Measurements from ENCODE around the gene RPL37. TPM values are rescaled to one million over a fixed set of nuclear protein-coding genes. Genes with fewer than 3 reads are reported as not detected.
"Not testable (repeated sequence)": the region's sequence is repeated elsewhere in the genome, so short reads cannot be mapped to it uniquely, and the experiment has no call there.

Gene RPL37
- total RNA-seq, 1 experiment from 2014 or later, result 1,279 TPM

DNA sequence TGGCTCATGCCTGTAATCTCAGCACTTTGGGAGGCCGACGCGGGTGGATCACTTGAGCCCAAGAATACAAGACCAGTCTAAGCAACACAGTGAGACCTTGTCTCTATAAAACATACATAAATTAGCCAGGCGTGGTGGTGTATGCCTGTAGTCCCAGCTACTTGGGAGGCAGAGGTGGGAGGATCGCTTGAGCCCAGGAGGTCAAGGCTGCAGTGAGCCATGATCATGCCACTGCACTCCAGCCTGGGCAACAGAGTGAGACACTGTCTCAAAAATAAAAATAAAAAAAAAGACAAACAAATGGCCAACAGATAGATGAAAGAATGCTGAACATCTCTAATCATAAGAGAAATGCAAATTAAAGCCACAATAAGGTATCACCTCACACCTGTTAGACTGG lies 46.1 kb downstream of the RPL37 start:
- POLR2A ChIA-PET; H2AFZ ChIP-seq (ENCODE audit: low read depth, low read length, poor library complexity, severe bottlenecking); DNase-seq (ENCODE audit: low read depth, low spot score); ATAC-seq; H3K9ac ChIP-seq (ENCODE audit: low read length); CTCF ChIA-PET; H3K4me2 ChIP-seq (ENCODE audit: low read length); H3K27me3 ChIP-seq (ENCODE audit: insufficient read depth, low read length); H3K27ac ChIP-seq (ENCODE audit: low read depth, low read length); RAD21 ChIA-PET (ENCODE audit: low non-redundant PET in 1 of 2, low total read pairs in 2 of 2, uncharacterized antibody in 2 of 2, unreplicated experiment in 2 of 2); H3K4me3 ChIP-seq (replicated peaks in 1 of 2; ENCODE audit: low read depth in 1 of 2, low read length in 2 of 2); intact Hi-C loops (cut with micrococcal nuclease); H3K9me3 ChIP-seq (ENCODE audit: control insufficient read depth in 1 of 2, insufficient read depth in 1 of 2, low read depth in 1 of 2, low read length in 2 of 2); BruUV-seq (replicated peaks); H3K4me1 ChIP-seq (ENCODE audit: control insufficient read depth in 1 of 2, insufficient read depth in 2 of 2, low read length in 2 of 2); H3K9me2 ChIP-seq (ENCODE audit: insufficient read depth): not testable (repeated sequence)
- Histone ChIP-seq H4K20me1 (ENCODE audit: insufficient read depth) (peaks cover 23% of the 10 kb centered on the region; the same call in 1 of the 2 replicates), H3K36me3 (ENCODE audit: control insufficient read depth in 1 of 2, insufficient read depth in 2 of 2, low read length in 2 of 2) (peaks cover 0 to 17% of the 10 kb centered on the region in 2 experiments; a peak in 3 of 4 replicates), H3K79me2 (ENCODE audit: insufficient read depth, low read length) (peaks cover 99% of the 10 kb centered on the region)

- Histone ChIP-seq H2AFZ (ENCODE audit: low read depth, low read length, poor library complexity, severe bottlenecking) (no peak overlapping the region), H3K9ac (ENCODE audit: low read length) (no peak overlapping the region), H3K4me3 (replicated peaks in 1 of 2; ENCODE audit: low read depth in 1 of 2, low read length in 2 of 2) (no peak overlapping the region), H3K4me1 (ENCODE audit: control insufficient read depth in 1 of 2, insufficient read depth in 2 of 2, low read length in 2 of 2) (peaks cover 0 to 7% of the 10 kb centered on the region in 2 experiments; a peak in 2 of 4 replicates), H3K4me2 (ENCODE audit: low read length) (no peak overlapping the region), H4K20me1 (ENCODE audit: insufficient read depth) (peaks cover 23% of the 10 kb centered on the region; the same call in 1 of the 2 replicates), H3K9me3 (ENCODE audit: control insufficient read depth in 1 of 2, insufficient read depth in 1 of 2, low read depth in 1 of 2, low read length in 2 of 2) (peaks cover 0 to 6% of the 10 kb centered on the region in 2 experiments; a peak in 2 of 4 replicates), H3K27me3 (ENCODE audit: insufficient read depth, low read length) (no peaks in the 10 kb centered on the region), H3K36me3 (ENCODE audit: control insufficient read depth in 1 of 2, insufficient read depth in 2 of 2, low read length in 2 of 2) (peaks cover 0 to 17% of the 10 kb centered on the region in 2 experiments; a peak in 2 of 4 replicates), H3K9me2 (ENCODE audit: insufficient read depth) (no peaks in the 10 kb centered on the region), H3K27ac (ENCODE audit: low read depth, low read length) (no peak overlapping the region), H3K79me2 (ENCODE audit: insufficient read depth, low read length) (peaks cover 99% of the 10 kb centered on the region)
- ATAC-seq (no peak), DNase-seq (ENCODE audit: low read depth, low spot score) (no peak)
- ChIA-PET RAD21 (ENCODE audit: low non-redundant PET in 1 of 2, low total read pairs in 2 of 2, uncharacterized antibody in 2 of 2, unreplicated experiment in 2 of 2) (no interaction called here), CTCF (no interaction called here), POLR2A (no interaction called here)
- BruUV-seq (replicated peaks), result no TSS peak
- no peak for TF ChIP-seq JUND (IDR thresholded peaks at IDR 0.05)
- intact Hi-C loops (cut with micrococcal nuclease), result no loop called here
These were observed 47.0 kb downstream of the RPL37 start for GRCh38 chr5:40787986-40788385.

DNA sequence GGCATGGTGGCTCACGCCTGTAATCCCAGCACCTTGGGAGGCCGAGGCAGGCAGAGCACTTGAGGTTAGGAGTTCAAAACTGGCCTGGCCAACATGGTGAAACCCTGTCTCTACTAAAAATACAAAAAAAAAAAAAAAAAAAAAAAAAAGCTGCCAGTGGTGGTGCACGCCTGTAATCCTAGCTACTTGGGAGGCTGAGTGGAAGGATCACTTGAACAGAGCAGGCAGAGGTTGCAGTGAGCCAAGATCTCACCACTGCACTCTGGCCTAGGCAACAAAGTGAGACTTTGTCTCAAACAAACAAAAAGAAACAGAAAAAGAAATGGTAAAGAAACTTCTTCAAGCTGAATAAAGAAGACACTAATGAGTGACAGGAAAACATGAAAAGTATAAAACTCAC lies 48.4 kb downstream of the RPL37 start:
- POLR2A ChIA-PET; H3K9ac ChIP-seq (ENCODE audit: low read length); H2AFZ ChIP-seq (ENCODE audit: low read depth, low read length, poor library complexity, severe bottlenecking); H3K4me3 ChIP-seq (replicated peaks in 1 of 2; ENCODE audit: low read depth in 1 of 2, low read length in 2 of 2); RAD21 ChIA-PET (ENCODE audit: low non-redundant PET in 1 of 2, low total read pairs in 2 of 2, uncharacterized antibody in 2 of 2, unreplicated experiment in 2 of 2); H3K27me3 ChIP-seq (ENCODE audit: insufficient read depth, low read length); intact Hi-C loops (cut with micrococcal nuclease); H3K9me2 ChIP-seq (ENCODE audit: insufficient read depth); CTCF ChIA-PET; DNase-seq (ENCODE audit: low read depth, low spot score); H3K4me2 ChIP-seq (ENCODE audit: low read length); H3K27ac ChIP-seq (ENCODE audit: low read depth, low read length); H3K4me1 ChIP-seq (ENCODE audit: control insufficient read depth in 1 of 2, insufficient read depth in 2 of 2, low read length in 2 of 2); BruUV-seq (replicated peaks); ATAC-seq; H3K9me3 ChIP-seq (ENCODE audit: control insufficient read depth in 1 of 2, insufficient read depth in 1 of 2, low read depth in 1 of 2, low read length in 2 of 2): not testable (repeated sequence)
- H3K36me3 ChIP-seq (ENCODE audit: control insufficient read depth in 1 of 2, insufficient read depth in 2 of 2, low read length in 2 of 2), result peaks cover 0 to 17% of the 10 kb centered on the region in 2 experiments; a peak in 2 of 4 replicates
- H4K20me1 ChIP-seq (ENCODE audit: insufficient read depth), result peaks cover 26% of the 10 kb centered on the region; the same call in 1 of the 2 replicates
- peaks cover 99% of the 10 kb centered on the region for H3K79me2 ChIP-seq (ENCODE audit: insufficient read depth, low read length)
